Adrenal gland (tissue), 5 donors: ENCODE results near the gene ZGRF1.

Experiments
- CTCF ChIP-seq, 6 experiments: fragments of 450-650 bp in 4 of 6; fragments of 200-600 bp in 2 of 6; sonication (generic) in 1 of 6; IDR thresholded peaks; 1 replicate in 5 of 6; 2 replicates in 1 of 6; pipeline versions ENCODE4 v1.5.1 to v1.8.0; 2016 to 2021; ENCODE audit warnings: antibody characterized with exemption in 6 of 6, mild to moderate bottlenecking in 2 of 6, moderate library complexity in 1 of 6
- POLR2A ChIP-seq, 2 donors: fragments of 450-650 bp; IDR thresholded peaks; one replicate each; pipeline ENCODE4 v1.6.1; 2017; ENCODE audit warnings: antibody characterized with exemption in 2 of 2, mild to moderate bottlenecking in 2 of 2, moderate library complexity in 1 of 2
- donor health status: DM: no; HTN: no; CAD: no.

DNA sequence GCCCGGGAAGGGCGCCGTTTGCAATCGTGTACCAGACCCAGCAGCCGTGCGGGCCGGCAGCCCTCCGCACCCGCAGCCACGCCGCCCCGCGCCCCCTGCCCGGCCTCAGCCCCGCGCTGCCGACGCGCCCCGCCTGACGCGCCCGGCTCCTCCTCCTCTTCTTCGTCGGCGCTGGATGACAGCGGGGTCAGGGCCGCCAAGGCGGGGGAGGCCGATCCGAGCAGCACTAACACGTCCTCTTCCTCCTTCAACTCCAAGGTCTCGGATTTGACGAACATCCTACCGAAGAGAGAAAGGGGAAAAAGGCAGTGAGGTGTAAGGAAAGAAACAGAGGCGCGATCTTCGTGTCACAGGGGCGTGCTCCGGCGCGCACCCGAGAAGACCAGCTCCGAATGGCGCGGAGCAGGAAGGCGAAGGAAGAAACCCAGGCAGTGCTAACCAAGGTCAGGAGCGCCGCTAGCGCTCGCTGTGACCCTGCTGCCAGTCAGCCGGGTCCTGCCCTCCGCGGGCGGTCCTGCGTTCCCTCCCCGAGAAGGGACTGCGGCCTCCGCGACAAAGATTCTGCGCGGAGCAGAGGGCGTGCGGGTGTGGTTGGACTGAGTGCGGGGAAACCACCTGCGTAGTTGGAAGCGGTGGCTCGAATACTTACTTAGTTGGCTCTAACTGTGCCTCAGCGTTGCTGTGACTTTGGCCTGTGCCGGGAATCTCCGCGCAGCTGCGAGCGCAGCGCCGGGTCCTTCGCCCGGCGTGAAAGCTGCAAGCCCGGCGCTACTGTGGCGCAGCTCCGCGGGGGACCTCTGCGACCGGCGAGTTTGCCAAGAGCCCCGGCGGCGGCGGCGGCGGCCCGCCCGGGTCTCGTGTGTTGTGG, 121.3 kb downstream of the ZGRF1 start:
- TF ChIP-seq CTCF (IDR thresholded peaks at IDR 0.05) (no peak), POLR2A (IDR thresholded peaks at IDR 0.05) (no peak)
